ENCODE results near the gene PHTF2.

The PHTF2 gene

DNA sequence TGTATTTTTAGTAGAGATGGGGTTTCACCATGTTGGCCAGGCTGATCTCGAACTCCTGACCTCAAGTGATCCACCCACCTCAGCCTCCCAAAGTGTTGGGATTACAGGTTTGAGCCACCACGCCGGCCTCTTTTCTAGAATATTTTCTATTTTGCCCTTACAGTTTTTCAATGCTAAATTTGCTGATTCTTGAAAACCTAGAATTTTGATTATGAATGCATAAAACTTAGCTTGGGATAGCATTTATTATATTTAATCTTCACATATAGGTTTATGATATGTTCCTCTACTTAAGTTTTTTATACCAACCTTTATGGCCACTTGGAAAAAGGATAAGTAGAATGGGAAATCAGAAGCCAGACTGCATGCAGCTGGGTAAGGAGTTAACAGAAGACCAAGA is 2.5 kb upstream of the PHTF2 start:
- DNase-seq: no peak

DNA sequence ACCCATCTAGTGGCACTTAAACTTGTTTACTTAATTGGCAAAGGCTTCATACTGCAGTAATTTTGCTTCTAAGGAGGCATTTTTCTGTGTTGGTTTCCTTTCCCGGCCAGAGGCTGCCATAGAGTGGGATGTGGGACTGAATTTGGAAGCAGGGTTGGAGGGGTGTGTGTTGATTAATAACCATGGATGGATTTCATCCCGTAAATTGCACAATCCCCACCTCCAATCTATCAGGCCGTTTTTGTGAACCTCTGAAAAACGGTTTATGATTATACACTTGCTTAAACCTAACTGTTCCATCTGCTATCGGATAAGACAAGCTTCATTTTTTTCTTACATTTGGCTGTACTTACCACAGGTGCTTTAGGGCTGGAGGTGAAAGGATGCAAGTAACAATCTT is 1.6 kb upstream of the PHTF2 start:
- DNase-seq: no peak

DNA sequence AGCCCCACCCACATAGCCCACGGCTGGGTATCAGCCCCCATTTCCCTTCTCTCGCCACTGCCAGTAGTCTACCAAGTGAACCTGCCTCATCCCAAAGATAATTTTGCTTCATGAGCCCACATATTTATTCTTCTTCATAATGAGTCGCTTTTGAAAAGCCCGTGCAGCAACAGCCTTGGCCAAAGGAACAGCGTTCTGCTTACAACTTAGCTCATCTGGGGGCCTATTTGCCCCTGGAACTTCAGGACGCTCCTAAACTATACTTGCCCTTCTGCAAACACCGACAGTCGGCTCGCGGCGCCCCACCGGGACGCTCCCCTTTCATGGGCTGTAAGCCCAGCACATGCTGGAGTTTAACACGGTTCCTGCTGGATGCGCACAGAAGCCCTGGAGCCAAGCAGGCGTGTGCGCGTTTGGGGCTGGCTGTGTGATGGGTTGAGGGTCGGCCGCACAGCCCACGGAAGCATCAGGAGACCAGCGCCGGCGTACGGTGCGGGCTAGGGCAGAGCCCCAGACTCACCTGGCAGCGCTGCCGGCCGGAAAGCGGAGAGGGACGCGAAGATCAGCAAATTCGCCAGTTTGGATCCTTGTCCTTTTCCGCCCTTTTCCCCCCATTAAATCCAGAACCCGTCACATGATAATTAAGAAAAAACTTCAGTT is 709 bp upstream of the PHTF2 start:
- no peak for DNase-seq

DNA sequence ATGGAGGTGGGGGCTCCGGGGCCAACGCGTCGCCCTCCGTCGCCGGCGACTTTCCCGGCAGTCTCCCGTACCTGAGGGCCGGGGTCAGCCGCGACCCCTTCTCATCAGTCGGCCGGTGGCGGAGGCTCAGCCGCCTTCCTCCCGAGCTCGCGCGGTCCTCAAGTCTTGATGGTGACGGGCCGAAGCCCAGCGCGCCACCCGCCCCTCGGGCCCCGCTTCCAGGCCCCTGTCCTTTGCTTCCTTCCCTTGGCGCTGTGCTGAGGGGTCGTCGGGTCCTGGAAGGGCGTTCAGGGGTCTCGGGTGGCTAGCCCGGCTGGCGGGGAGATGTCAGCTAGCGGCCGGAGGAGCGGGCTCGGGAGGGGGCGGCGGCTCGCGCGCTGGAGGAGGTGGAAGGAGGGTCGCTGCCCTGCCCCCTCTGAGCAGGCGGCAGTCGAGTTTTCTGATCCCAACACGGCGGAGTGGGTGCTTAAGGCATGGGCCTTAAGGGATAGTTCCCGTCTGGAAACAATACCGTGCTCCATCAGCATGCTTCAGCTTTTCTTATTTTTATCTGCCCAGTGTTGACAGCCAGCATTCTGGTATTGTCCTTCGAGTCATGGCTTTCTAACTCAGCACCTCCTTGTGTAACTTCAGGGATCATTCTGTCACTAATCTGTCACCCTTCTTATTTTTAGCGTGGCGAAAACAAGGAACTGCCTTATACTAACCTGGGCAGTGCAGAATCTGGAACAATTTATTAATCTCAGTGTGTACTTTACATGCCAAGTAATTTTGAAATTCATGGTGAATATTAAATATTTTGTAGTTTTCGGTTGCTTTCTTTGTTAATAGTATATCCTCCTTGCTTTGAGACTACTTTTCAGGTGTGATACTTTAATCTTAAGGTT is 748 bp downstream of the PHTF2 start:
- DNase-seq: peak; percentile 31

DNA sequence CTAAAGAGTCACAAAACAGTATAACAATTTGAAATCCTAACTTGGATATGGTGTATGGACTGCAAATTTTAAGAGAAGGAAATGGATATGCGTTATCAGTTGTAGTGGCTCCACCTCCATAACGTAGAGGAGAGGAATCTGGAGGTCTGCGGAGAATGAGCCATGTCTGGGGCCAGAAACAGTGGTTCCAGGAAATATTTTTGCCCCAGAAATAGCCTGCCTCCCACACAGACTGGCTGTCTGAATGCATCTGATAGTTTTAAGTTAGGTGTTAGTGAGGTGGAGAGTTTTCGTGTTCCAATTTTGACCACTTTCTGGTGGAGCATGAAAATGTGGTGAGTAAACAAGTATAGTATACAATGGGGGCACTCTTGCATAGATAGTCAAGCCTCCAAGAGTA is 1.6 kb downstream of the PHTF2 start:
- no peak for DNase-seq

DNA sequence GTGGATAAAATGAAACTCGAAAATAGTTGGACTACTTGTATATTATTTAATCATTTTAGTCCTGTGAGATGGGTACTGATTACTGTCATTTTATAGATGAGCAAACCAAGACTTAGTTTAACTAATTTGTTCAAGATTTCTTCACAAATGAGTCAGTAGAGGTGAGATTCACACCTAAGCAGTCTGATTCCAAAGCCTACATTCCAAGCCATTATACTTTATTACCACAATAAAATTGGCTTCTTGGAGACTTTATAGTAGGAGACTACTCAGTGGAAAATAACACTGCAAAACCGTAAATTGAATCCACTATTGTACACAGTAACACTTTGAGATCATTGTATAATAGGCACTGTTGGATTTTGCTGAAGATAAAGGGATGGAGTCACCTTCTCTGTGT is 2.2 kb downstream of the PHTF2 start:
- no peak for DNase-seq

DNA sequence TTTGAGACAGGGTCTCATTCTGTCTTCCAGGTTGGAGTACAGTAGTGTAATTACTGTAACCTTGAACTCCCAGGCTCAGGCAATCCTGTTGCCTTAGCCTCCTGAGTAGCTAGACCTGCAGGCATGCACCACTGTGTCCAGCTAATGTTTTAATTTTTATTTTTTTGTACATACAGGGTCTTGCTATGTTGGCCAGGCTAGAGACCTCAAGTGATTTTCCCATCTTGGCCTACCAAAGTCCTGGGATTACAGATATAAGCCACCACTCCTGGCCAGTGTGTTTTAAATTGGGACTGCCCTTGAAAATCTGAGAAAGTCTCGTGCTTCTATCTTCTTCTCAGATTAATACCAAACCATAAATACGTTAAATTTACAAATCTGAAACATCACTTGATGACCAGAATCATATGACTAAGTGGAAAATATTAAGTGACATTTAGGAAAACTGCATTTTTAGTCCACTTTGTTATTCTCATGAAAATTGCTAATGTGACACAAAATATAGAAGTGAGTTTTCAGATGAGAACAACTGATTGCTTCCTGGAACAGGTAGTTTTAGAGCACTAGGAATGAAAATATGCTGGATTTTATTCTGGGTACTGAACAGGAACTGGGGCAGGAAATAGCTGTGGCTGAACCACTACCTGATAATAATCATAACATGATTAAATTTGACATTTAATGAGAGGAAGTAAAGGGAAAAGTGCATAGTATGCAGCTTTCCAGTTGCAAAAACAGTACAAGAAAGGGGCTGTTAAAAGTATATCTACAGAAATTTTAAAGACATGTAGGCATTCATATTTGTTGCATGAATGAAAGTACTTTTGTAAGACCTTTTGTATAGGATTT is 4.2 kb downstream of the PHTF2 start:
- peak; percentile 33 for DNase-seq

DNA sequence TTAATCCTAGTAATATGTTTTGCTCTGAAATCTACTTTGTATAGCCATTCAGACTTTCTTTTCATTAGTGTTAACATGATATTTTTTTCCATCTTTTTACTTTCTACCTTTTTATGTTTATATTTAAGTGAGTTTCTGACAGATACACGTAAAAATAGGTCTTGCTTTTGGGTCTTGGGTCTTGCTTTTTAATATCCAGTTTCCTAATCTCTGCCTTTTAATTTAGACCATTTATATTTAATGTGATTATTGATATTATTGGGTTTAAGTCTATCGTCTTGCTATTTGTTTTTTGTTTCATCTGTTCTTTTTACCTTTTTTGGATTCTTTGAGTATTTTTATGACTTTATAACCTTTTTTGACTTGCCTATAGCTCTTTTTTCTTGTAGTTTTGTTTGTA is 7.9 kb downstream of the PHTF2 start:
- no peak for DNase-seq

DNA sequence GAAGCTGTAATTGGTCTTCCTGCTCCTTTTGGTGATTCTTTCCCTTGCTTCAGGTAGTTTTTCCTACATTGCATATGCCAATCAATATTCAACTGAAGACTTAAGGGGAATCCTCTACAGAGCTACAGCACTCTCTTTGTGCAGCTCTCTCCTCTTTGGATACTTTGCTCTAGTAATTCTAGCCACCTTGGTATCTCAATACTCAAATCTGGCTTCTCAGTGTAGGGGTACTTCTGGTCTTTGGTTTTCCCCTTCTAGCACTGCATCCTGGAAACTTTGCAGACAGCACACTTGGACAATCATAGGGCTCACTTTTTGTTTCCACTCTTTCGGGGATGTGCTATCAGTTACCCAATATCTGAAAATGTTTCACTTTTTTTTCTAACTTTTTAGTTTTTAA is 9.9 kb downstream of the PHTF2 start:
- no peak for DNase-seq

DNA sequence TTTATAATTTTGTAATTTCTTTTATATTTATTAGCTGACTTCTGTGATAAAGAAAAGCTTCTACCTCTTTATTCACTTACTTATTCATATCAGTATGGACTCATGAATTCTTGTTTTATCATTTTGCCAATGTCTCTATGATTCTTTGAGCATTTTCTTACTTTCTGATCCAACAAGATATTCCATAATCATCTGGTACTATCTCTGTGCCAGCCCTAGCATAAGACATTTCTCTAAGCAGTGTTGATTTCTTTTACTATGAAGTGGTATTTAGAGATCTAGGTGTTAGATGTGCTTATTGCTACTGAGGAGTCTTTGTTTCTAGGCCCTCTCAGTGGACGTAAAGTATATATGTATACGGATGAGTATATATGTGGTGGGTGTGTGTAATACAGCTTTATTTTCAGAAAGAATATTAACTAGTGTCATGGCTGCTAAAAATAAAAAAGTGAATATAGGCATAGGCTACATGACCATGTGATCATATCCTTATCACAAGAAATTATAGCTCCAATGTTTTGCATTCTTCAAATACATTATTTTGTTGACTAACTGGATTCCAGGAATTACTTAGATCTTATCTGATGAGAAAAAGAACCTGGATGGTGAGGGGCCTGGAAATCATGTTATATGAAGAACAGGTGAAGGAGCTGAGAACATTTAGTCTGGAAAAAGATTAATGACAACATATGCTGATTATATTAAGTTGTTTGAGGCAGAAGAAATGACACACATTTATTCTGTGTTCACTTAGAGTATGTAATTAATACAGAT is 13.1 kb downstream of the PHTF2 start:
- no peak for DNase-seq

DNA sequence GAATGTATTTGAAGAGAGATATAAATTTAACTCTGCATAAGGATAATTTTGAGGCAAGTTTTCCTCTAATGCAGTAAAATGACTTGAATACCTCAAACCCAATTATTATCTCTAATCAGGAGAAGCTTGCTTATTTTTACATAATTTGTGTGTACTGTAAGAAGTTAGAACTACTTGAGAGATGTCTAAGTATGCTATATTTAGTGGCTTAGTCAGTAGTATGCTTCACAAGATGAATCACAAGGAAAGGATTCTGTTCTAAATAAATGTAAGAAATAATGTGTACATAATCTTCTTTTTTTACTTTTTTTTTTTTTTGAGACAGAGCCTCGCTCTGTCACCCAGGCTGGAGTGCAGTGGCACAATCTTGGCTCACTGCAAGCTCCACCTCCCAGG is 13.7 kb downstream of the PHTF2 start:
- DNase-seq: no peak

DNA sequence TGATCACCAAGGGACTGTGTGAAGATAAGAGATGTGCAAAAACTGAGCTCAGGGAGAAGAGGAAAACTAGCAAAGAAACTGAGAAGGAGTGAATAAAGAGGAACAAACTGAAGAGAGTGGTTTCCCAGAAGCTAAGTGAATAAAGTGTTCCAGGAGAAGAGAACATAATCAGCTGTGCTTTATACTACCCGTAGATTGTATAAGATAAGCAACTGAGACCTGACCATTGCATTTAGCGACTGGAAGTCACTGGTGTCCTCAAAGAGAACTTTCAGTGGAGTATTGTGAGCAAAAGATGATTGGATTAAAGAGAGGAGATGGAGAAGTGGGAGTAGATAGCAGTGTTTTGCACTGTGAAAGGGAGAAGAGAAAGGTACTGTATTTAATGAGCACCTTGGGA is 14.6 kb downstream of the PHTF2 start:
- no peak for DNase-seq

DNA sequence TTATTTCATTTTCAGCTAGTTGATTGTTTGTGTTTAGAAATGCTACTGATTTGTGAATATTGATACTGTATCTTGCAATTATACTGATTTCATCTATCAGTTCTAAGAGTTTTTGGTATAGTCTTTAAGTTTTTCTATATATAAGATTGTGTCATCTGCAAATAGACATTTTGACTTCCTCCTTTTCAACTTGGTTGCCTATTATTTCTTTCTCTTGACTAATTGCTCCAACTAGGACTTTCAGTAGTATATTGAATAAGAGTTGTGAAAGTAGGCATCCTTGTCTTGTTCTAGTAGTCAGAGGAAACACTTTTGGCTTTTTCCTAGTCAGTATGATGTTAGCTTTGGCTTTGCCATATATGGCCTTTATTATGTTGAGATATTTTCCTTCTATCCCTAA is 20.4 kb downstream of the PHTF2 start:
- DNase-seq: no peak

DNA sequence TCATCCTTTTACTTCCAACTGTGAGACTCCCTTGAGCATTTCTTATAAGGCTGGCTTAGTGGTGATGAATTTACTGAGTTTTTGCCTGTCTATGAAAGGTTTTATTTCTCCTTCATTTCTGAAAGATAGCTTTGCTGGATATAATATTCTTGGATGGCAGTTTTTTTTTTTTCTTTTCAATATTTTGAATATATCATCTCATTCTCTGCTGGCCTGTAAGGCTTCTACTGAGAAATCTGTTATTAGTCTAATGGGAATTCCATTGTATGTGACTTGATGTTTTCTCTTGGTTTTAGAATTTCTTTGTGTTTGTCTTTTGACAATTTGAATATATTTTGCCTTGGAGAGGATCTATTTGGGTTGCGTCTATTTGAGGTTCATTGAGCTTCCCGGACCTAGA is 22.4 kb downstream of the PHTF2 start:
- no peak for DNase-seq

DNA sequence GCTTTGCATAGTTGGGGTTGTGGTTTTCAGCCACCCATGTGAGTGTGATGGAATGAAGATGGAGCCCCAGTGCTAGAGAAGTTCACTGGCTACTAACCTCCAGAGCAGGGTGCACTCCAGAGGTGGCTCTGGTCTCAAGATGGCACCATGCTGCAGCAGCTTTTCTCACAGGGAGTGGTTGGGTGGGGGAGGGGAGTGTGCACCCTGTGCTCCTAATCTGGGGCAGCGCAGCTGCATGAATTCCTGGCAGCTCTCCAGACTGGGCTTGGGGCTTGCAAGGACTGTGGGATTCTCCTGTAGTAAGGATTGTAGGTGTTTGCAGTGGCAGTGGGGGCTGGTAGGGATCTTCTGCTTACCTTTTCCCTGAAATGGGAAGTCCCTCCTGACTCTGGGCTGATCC is 23.7 kb downstream of the PHTF2 start:
- no peak for DNase-seq

DNA sequence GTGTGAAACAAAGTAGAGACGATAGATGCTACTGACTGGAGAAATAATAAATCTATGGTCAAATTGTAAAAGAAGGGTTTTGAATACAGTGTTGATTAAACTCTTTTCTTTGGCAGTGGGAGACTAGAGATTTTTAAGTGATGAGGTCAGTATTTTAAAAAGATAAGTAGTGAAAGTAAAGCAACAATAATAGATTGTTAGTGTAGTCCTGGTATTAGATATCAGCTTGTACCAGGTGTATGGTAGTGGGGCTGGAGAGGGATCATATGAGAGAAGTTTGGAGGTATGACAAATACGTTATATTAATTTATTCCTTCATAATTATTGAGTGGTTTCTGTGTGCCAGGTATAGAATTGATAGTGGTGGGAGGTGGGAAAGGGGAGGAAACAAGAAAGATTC is 25.2 kb downstream of the PHTF2 start:
- no peak for DNase-seq

DNA sequence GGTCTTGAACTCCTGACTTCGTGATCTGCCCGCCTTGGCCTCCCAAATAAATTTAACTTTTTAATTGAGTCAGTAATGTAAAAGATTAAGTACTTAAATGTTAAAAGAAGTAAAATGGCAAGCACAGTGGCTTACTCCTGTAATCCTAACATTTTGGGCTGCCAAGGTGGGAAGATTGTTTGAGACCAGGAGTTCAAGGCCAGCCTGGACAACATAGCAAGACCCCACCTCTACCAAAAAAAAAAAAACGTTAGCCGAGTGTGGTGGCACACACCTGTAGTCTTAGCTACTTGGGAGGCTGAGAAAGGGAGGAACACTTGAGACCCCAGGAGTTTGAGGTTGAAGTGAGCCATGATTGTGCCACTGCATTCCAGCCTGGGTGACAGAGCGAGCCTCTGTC is 26.1 kb downstream of the PHTF2 start:
- DNase-seq: no peak

DNA sequence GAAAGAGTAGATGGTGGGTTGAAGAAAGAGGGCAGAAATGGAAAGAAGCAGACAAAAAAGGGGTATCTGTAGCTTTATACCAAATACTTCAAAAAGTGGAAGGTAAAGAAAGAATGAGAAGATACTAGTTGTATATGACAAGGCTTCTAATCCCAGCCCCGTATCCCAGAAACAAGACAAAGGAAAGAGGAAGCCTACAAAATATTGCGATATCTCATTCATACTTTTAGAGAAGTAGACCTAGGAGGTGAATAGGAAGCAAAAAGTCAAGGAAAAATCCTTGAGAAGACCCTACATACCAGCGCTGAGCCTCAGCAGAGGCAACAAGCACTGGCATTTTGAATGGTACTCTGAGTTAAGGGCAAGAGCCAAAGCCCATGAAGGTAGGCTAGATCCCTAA is 26.6 kb downstream of the PHTF2 start:
- DNase-seq: no peak

DNA sequence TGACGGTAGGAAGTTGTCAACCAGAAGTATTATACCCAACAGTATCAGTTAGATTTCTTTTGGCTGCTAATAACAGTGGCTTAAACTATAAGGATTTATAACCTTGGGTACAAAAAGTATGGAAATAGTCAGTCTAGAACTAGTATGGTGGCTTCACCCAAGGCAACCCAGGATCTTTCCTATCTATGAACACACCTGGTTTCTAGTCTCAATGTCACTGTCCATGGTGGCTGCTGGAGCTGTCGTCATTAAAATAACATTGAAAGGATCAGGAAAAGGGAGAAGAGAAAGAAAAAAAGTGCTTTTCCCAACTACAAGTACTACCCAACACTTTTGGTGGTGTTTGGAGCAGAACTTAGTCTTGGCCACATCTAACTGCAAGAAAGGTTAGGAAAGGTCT is 27.7 kb downstream of the PHTF2 start:
- no peak for DNase-seq

DNA sequence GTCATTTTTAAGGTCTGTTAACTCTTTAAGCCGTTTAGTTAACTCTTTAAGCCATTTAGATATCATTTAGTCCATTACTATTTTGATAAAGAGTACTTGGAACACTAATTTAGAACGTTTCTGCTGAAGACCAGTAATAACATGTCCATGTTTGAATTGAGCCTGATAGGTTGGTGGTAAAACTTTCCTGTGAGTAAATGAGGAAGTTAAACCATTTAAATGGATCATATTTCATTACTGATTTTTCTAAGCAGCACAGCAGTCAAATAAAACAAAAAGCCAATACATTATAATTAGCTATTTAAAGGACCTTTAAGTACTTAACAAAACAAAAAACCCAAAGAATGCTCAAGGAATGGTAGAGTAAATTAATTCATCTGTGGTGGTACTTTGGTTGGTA is 29.4 kb downstream of the PHTF2 start:
- no peak for DNase-seq

DNA sequence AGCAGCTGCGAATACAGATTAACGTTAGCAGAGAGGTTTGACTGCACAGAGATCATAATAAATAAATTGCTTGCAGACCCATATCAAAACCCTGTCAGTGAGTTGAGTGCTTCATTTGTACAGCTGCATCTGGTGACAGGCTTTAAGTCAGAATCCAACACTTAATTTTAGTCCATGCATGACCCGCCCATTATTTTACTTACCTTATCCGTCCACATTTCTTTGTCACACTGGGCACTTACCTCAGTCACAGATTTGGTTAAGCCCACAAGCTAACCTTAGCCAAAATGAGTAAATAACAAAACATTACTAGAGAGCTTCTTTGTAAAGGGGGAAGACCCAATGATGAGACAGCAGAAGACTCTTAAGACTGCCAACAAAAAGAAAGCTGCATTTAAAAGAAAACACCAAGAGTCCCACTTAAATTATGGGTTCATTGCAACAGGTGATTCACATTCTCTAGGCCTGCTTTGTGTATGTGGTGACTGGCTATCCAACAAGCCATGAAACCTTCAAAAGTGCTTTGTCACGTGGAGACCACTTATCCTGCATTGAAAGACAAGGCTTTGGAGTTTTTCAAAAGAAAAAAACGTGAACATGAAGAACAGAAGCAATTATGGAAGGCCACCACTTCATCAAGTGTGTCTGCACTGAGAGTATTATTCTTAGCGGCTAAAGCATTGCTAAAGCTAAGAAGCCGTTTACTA is 32.2 kb downstream of the PHTF2 start:
- DNase-seq: no peak

DNA sequence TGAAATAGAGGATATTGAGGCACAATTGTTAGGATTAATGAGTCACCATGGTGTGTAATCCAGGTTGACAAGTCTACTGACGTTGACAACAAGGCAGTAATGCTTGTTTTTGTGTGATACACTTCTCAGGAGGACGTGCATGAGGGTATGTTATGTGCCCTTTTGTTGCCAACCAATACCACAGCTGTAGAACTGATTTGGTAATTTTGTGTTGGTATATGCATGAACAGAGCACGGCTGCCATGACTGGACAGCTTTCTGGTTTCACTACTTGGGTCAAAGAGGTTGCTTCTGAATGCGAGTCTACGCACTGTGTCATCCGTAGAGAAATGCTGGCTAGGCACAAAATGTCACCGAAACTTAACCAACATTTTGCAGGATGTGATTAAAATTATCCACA is 32.9 kb downstream of the PHTF2 start:
- DNase-seq: peak; percentile 24

Data from CD4-positive, alpha-beta T cell treated with Interleukin-17A for 4 hours (primary cell).